Astrocyte of the spinal cord (primary cell): ENCODE measurements around the gene HSH2D.

Experiments
- DNase-seq: peaks from one replicate; pipeline ENCODE4 v3.0.0; 2011; ENCODE audit warnings: low read depth, low spot score
- H3K4me3 ChIP-seq: 2 replicates; pipeline ENCODE4 v1.5.1; 2011; ENCODE audit warnings: low read depth, mild to moderate bottlenecking, low read length, moderate library complexity
- CTCF ChIP-seq: IDR thresholded peaks from 2 replicates; pipeline ENCODE4 v1.5.1; 2012; ENCODE audit warnings: low read depth, mild to moderate bottlenecking, low read length, inconsistent platforms
- in situ Hi-C: cut with HindIII; loops from 2 replicates; pipeline ENCODE4 v1.10.0; 2017; ENCODE audit warnings: low sequenced_read_pairs

The HSH2D gene

GRCh38 chr19:16198370-16198651 lies 54.8 kb downstream of the HSH2D start:
- peak overlapping the region; percentile 92 for H3K4me3 ChIP-seq
- no peak for DNase-seq
- TF ChIP-seq CTCF, result no peak
- in situ Hi-C loops, result no loop called here

GRCh38 chr19:16199275-16199932 lies 55.9 kb downstream of the HSH2D start:
- DNase-seq, result no peak
- in situ Hi-C loops, result no loop called here
- H3K4me3 ChIP-seq, result no peak overlapping the region
- no peak for TF ChIP-seq CTCF

- DNase-seq, result no peak
- TF ChIP-seq CTCF, result no peak
- in situ Hi-C loops, result no loop called here
- H3K4me3 ChIP-seq, result no peak overlapping the region
These were observed 56.8 kb downstream of the HSH2D start for GRCh38 chr19:16200038-16201010.

- no peak overlapping the region for H3K4me3 ChIP-seq
- no peak for TF ChIP-seq CTCF
- in situ Hi-C loops, result no loop called here
- no peak for DNase-seq
These were observed 57.5 kb downstream of the HSH2D start for GRCh38 chr19:16201011-16201391.

- no peak overlapping the region for H3K4me3 ChIP-seq
- peak; percentile 11 for DNase-seq
- no peak for TF ChIP-seq CTCF
- in situ Hi-C loops, result no loop called here
These were observed 59.1 kb downstream of the HSH2D start for GRCh38 chr19:16202320-16203255.
